ENCODE data around the gene PDIA6. TPM values are rescaled to one million over a fixed set of nuclear protein-coding genes. Genes with fewer than 3 reads are reported as not detected.

PDIA6 gene
- total RNA-seq, 1 experiment from 2014 or later, result 254 TPM

GRCh38 chr2:10760794-10761504 is 51.6 kb downstream of the PDIA6 start:
- ChIA-PET CTCF (interaction anchor here (0.6 kb wide), 1 partner anchor 792 kb away, joined by 4 read pairs; no protein-coding TSS in a partner anchor), POLR2A (no interaction called here)
- Mint-ChIP-seq H3K4me1 (ENCODE audit: insufficient read depth, unreplicated experiment) (no peaks in the 10 kb centered on the region), H3K36me3 (ENCODE audit: insufficient read depth, unreplicated experiment) (no peaks in the 10 kb centered on the region), H3K9me3 (ENCODE audit: unreplicated experiment) (no peaks in the 10 kb centered on the region), H3K27ac (ENCODE audit: low read depth, unreplicated experiment) (no peak overlapping the region), H3K4me3 (ENCODE audit: unreplicated experiment) (no peak overlapping the region), H3K27me3 (ENCODE audit: insufficient read depth, unreplicated experiment) (no peaks in the 10 kb centered on the region)
- DNase-seq (ENCODE audit: unreplicated experiment), result no peak
- TF ChIP-seq, protein P1, sequence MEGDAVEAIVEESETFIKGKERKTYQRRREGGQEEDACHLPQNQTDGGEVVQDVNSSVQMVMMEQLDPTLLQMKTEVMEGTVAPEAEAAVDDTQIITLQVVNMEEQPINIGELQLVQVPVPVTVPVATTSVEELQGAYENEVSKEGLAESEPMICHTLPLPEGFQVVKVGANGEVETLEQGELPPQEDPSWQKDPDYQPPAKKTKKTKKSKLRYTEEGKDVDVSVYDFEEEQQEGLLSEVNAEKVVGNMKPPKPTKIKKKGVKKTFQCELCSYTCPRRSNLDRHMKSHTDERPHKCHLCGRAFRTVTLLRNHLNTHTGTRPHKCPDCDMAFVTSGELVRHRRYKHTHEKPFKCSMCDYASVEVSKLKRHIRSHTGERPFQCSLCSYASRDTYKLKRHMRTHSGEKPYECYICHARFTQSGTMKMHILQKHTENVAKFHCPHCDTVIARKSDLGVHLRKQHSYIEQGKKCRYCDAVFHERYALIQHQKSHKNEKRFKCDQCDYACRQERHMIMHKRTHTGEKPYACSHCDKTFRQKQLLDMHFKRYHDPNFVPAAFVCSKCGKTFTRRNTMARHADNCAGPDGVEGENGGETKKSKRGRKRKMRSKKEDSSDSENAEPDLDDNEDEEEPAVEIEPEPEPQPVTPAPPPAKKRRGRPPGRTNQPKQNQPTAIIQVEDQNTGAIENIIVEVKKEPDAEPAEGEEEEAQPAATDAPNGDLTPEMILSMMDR (IDR thresholded peaks at IDR 0.05; ENCODE audit: unreplicated experiment), result no peak
- no TSS peak for BruUV-seq (replicated peaks)
- intact Hi-C loops (cut with micrococcal nuclease), result no loop called here

DNA sequence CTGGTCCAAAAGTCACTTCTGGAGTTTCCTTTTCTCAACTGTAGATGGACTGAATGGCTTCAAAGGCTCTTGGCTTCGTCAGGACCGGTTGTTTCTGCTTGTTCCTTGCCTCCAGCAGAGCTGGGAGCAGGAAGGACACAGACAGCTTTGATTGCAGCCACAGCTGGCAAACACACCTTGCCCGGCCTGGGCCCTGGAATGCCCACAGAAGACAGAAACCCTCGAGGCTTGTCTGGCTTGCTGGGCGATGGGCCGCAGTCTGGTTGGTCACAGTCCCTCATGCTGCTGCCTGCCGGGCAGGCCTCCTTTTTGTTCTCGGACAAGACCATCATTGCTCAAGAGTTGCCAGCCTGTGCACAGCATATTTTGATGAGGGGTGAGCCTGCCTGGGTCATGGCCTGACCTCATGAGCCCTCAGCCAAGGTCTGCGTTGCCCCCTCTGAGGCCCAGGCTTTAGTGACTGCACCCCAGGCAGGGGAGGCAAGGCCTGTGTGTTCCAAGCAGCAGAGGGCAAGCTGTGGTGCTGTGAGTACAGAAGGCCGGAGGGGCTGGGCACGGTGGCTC is 53.4 kb downstream of the PDIA6 start:
- POLR2A ChIA-PET, result no interaction called here
- H3K4me3 Mint-ChIP-seq (ENCODE audit: unreplicated experiment), result no peak overlapping the region

GRCh38 chr2:10757814-10758286 is 54.7 kb downstream of the PDIA6 start:
- Mint-ChIP-seq H3K36me3 (ENCODE audit: insufficient read depth, unreplicated experiment) (no peaks in the 10 kb centered on the region), H3K4me1 (ENCODE audit: insufficient read depth, unreplicated experiment) (no peaks in the 10 kb centered on the region), H3K9me3 (ENCODE audit: unreplicated experiment) (no peaks in the 10 kb centered on the region), H3K27me3 (ENCODE audit: insufficient read depth, unreplicated experiment) (no peaks in the 10 kb centered on the region), H3K27ac (ENCODE audit: low read depth, unreplicated experiment) (no peak overlapping the region), H3K4me3 (ENCODE audit: unreplicated experiment) (no peak overlapping the region)
- TF ChIP-seq, protein P1 (IDR thresholded peaks at IDR 0.05; ENCODE audit: unreplicated experiment), result no peak
- ChIA-PET CTCF (no interaction called here), POLR2A (no interaction called here)
- DNase-seq (ENCODE audit: unreplicated experiment), result no peak
- intact Hi-C loops (cut with micrococcal nuclease), result no loop called here
- no TSS peak for BruUV-seq (replicated peaks)

More for the DNA sequence above, 53.4 kb downstream of the PDIA6 start:
- Mint-ChIP-seq H3K4me1 (ENCODE audit: insufficient read depth, unreplicated experiment) (no peaks in the 10 kb centered on the region), H3K27ac (ENCODE audit: low read depth, unreplicated experiment) (no peak overlapping the region), H3K9me3 (ENCODE audit: unreplicated experiment) (no peaks in the 10 kb centered on the region), H3K36me3 (ENCODE audit: insufficient read depth, unreplicated experiment) (no peaks in the 10 kb centered on the region), H3K27me3 (ENCODE audit: insufficient read depth, unreplicated experiment) (no peaks in the 10 kb centered on the region)
- intact Hi-C loops (cut with micrococcal nuclease), result no loop called here
- BruUV-seq (replicated peaks), result no TSS peak
- DNase-seq (ENCODE audit: unreplicated experiment), result no peak
- TF ChIP-seq, protein P1 (IDR thresholded peaks at IDR 0.05; ENCODE audit: unreplicated experiment), result no peak
- CTCF ChIA-PET, result no interaction called here

GRCh38 chr2:10755621-10756020 is 57.0 kb downstream of the PDIA6 start:
- Mint-ChIP-seq H3K27me3 (ENCODE audit: insufficient read depth, unreplicated experiment) (no peaks in the 10 kb centered on the region), H3K27ac (ENCODE audit: low read depth, unreplicated experiment) (no peak overlapping the region), H3K4me3 (ENCODE audit: unreplicated experiment) (no peak overlapping the region), H3K4me1 (ENCODE audit: insufficient read depth, unreplicated experiment) (no peaks in the 10 kb centered on the region), H3K36me3 (ENCODE audit: insufficient read depth, unreplicated experiment) (no peaks in the 10 kb centered on the region), H3K9me3 (ENCODE audit: unreplicated experiment) (no peaks in the 10 kb centered on the region)
- ChIA-PET POLR2A (no interaction called here), CTCF (no interaction called here)
- no peak for DNase-seq (ENCODE audit: unreplicated experiment)
- no TSS peak for BruUV-seq (replicated peaks)
- TF ChIP-seq, protein P1 (IDR thresholded peaks at IDR 0.05; ENCODE audit: unreplicated experiment), result no peak
- intact Hi-C loops (cut with micrococcal nuclease), result no loop called here

All from MCF 10A (cell line).